NCI-H446 treated with DMSO at 0.1 percent for 48 hours (cell line): ENCODE results near the gene PTPRR.

Source experiments
- DNase-seq: peaks from one replicate; lab custom pipeline; 2025; lab: John Stamatoyannopoulos, UW

Gene PTPRR

DNA sequence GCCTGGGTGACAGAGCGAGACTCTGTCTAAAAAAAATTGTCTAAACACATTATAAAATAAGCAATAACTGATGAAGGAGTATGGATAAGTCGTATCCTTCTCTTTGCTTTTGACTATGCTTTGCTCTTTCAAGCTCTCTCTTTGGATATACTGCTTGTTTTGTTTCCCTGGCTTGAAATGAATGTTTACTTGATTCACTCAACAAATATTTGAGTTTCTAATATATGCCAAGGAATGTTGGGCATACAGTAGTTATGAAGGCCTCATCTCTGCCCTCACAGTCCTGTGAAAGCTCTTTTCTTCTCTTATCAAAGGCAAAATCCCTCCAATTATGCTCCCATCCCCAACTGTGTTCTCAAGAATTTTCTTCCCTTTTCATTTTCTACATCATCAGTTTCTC is 123.5 kb downstream of the PTPRR start:
- no peak for DNase-seq

DNA sequence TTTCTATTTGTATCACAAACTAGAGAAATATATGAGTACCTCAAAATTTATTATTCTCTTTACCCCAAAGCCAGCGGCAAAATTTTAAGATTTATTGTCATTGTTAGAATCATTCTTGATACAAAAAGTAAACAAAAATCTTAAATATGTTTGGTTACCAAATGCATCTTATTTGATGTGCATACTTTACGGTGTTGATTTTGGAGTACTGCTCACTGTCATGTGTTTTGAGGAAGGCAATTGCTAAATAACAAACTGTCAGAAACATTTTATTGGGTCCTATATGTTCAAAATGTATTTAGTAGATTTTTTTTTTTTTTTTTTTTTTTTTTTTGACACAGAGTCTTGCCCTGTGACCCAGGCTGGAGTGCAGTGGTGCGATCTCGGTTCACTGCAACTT is 124.9 kb downstream of the PTPRR start:
- DNase-seq: no peak

DNA sequence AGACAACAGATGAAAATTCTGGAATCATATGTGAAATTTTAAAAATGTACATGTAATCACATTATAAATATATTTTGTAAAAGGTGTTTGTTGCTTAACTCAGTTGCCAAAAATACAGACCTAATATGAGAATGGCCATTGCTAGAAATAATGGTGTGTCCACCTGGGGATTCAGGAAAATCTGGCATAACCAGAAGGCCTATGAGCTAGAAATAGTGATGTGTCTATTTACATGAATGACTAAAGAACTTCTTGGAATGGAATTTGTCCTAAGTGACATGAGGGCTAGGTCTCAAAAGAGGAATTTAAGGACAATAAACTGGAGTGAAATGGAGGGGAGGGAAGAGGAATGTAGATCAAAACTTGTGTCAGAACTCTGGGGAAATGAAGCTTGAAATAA is 126.4 kb downstream of the PTPRR start:
- DNase-seq: no peak

DNA sequence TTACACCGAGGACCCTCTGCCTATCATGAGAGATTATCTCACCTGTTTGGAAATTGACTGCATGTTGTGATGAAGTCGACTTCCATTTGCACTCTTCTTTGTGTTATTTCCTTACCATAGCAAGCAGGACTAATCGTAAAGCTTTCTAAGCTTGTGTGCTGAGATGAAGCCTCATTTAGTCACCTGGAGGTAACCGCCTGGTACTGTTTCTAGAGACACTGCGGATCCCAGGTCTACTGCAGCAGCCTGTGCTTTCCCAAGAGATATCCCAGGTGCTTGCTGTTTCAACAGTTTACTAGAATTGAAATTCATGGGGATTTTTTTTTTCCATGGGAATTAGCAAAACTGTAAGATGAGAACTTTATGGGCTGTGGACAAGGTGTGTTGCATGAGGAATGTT is 131.8 kb downstream of the PTPRR start:
- DNase-seq: no peak

DNA sequence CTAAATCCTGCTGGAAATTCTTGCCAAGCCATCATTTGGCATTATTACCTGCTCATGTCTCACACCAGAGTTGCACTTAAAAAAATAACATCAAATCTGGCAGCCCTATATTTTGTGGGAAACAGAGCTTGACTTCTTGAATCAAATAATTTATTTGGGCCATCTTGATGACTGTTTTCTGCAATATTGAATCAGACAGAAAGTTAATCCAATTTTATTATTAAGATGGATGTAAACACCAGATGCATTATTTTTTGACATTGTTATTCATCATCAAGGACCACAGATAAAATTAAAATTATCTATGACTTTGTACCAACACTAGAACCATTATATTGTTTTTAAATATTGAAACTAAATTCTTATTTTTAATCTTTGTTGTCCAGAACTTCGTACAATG is 132.9 kb downstream of the PTPRR start:
- DNase-seq: no peak

DNA sequence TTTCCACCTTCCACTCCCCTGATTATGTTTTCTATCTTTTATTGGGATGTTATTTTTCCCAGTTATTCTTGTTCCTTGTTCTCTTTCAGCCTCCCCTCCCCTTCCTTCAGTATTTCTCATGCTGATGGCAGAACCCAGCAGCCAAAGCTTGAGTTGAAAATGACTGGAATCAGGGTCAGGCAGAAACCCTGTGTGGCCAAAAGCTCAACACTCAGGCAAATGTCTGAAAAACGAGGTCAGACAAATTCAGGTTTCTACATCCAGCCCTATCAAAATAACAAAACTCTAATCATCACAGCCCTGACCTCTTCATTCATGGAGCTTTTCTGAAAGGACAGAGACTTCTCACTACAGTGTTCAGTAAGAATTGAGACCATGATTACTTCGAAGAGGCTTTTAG is 134.6 kb downstream of the PTPRR start:
- no peak for DNase-seq

DNA sequence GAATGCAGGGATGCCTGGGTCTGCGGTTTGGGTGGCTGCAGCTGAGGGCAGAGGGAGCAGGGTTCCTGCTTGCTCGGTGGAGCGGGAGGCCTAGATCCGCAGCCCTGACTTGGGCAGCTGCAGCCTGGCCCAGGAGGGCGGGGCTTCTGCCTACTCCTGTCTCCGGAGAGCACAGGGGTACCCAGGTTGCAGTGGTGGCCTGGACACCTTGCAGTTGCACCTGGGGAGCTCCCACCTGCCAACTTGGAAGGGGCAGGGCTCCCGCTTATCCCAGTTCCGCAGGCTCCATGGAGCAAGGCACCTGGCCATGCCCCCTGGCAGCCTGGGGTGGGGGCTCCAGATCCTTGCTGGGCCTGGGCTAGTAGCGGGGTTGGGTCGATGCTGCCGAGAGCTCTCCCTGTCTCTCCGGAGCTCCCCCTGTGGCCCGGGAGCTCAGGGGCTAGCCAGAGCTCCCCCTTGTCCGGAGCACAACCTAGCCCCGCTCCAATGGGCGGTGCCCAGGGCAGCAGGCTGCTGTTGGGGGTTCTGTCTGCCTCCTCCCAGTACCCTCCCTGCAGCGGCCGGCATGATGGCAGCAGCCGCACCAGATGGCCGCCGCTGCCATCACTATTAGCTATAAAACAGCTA is 136.4 kb downstream of the PTPRR start:
- no peak for DNase-seq

DNA sequence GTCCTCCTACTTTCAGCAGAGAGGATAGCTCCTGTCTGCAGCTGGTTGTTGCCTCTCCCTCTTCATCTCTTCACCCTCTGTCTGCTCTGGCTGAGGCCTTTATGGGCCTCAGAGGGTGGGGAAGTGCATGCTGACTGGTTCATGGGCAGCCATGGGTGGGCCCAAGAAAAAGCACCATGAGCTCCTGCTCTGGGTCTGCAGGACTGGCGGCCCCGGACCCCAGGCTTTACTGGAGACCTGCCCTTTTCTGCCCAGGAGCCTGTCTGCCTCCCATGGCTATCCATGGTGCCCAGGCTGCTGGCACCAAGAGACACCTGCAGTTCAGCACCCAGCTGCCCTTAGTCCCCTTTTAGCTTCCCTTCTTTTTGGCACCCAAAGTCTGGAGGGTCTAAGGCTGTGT is 137.1 kb downstream of the PTPRR start:
- DNase-seq: no peak

DNA sequence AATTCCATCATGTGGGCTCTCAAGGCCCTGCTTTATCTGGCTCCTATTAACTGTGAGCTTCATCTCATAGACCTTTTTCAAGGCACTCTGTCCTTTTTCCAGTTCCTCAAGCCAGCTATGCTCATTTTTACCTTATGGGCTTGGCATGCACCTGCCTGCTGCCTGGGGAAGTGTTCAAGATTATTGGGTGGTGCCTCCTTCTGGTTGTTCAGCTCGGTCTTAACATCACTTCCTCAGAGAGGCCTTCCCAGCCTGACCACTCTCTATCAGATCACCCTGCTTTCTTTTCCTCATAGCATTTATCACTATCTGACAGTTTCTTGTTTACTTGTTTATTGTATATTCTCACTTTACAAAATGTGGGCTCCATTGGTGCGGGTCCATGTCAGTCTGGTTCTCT is 141.3 kb downstream of the PTPRR start:
- DNase-seq: no peak

DNA sequence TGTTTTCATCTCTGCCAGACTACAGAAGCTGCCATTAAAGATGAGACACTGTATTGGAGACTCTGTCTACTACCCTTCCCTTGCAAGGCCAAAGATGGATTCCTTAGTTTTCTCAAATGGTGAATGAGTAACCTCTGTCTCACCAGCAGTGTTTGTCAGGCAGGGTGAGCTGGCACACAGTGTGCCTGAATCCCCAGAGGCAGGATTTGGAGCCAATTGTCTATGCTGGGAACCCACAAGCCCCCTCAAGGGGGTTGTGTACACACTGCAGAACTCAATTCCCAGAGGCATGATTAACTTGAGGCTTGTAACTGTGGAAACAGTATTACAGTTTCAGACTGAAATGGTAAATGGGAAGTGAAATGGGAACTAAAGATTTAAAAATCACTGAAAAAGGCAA is 146.5 kb downstream of the PTPRR start:
- DNase-seq: no peak

DNA sequence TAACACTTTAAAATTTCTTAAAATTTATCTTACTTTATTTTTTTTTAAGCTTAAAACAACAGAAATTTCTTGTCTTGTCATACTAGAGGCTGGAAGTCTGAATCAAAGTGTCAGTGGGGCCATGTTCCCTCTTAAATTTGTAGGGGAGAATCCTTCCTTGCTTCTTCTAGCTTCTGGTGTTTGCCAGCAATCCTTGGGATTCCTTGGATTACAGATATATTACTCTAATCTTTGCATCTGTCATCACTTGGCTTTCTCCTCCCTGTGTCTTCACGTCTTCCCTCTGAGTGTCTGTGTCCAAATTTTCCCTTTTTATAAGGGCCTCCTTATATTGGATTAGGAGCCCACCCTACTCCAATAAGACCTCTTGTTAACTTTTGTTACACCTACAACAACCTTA is 147.7 kb downstream of the PTPRR start:
- DNase-seq: no peak

DNA sequence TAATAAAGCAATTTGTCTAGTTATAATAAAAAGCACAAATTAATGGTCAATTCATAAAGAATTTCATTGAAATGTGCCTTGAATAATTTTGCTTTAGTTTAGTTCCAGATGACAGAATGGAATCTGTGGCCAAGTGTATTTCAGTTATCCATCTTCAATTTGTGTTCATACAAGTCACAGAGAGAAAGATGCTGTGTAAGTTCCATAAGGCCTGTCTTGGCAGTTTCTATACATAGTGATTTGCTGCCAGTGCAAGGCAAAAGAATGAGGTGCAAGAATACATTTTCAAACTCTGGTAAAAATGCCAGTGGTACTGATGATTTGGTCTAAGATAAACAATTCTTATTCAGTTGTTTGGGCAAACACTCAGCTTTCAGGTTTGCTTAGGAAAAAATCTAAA is 149.0 kb downstream of the PTPRR start:
- no peak for DNase-seq

DNA sequence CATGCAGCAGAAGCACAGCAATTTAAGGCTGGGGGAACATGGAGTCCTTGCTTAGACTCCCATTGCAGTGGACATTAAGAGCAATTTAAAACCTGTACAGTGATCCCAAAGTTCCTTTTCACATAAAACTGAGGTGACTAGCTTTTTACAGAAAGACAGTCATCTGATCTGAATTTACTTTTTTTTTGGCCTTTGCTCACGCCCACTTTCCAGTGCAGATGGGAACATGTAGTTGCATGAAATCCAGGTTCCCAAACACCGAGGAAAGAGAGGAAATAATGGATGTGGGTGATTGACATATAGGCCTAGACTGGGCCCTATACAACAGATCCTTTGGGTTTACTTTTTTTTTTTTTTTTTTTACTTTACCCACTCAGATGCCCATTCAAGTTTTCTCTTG is 156.9 kb downstream of the PTPRR start:
- no peak for DNase-seq

DNA sequence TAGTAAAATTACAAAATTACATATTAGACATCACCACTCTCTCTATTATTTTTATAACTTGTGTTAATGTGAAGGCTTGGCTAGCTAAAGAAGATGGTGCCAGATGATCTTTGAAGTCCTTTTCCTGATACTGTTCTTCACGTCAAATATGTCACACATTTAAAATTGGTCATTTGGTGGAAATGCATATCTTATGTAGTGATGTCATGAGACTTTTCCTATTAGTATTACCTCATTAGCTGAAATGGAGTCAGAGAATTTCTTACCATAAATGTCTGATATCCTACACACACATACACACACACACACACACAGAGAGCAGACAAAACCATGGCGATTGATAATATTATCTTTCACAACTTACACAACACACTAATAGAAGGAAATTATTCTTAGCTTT is 158.5 kb downstream of the PTPRR start:
- DNase-seq: no peak

DNA sequence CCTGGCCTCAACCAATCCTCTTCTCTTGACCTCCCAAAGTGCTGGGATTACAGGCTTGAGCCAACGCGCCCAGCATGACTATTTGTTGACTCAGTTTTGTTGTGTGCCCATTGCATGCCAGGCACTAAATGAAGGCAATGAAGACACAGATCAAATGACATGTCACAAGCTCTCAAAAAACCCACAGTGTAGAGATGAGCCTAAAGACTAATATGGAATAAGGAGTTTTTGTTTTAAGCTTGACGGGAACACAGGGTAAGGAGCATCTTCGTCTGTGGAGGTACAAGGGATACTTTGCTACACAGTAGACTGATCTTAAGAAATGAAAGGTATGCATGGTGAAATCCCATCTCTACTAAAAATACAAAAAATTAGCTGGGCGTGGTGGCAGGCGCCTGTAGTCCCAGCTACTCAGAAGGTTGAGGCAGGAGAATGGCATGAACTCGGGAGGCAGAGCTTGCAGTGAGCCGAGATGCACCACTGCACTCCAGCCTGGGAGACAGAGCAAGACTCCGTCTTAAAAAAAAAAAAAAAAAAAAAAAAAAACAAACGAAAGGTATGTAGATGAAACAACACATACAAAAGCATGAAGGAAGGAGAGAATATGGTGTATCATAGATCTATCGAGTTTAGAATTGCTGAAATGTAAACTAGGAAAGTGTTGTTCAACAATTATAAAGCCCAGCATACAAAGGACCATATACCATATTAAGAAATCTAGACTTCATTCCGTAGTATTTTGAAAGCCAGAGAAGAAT is 161.2 kb downstream of the PTPRR start:
- DNase-seq: no peak

DNA sequence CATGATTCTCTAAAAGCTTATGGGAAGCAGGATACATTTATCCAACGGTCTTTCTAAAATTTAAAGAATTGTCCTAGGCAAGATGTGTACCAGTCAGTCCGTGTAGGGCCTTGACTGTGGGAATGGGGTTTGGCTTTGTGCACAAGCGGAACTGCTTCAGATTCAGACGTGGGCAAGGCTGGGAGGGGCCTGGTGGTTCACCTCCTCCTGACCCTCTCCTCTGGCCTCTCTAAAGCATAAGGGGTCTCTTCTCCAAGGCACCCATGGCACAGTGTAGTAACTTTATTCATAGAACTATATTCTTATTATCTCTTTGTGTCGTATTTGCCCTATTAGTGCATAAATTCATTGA is 162.1 kb downstream of the PTPRR start:
- DNase-seq: no peak

DNA sequence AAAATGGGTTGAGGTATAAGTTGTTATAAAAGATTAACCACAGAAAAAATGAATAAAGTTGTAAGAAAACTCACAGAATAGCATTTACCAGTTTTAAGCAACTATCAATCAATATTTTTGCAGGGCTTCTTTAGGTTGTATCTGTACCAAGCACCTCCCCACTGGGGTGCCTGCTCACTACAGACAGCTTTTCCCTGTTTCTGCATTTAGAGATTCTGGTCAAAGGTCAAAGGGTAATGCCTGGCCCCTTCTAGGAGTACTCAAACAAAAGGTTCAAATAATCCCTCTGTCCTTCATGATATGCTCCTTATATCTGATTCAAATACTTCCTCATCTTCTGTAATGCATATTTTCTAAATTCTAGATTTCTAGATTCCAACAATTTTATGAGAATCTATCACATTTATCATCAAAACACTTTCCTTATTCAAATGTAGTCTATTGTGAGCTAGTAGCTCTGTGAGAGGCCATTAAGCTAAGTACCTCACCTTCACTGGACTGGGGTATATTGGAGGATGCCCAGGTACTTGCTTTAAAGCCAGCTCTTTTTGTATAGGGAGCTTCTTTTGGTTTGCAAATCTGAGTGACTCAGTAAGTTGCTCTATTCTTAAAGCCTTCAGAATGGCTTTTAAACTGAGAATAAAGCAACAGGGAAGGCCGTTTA is 162.6 kb downstream of the PTPRR start:
- no peak for DNase-seq

DNA sequence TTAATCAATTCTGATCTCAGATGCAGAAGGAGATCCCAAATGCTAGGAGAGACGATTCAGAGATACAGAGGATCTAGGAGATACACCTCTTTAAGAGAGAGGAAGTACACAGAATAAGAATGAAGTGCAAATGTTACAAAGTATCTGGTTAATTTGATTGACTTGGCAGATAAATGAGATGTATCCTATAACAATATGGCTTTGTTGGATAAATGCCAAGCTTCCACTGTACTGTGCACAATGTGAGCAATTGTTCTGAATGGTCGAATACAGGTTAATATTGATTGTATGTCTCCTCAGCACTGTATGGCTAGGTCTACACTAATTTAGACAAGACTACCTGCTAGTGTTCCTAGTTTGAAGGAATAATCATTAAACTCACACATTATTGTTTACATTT is 163.7 kb downstream of the PTPRR start:
- no peak for DNase-seq

DNA sequence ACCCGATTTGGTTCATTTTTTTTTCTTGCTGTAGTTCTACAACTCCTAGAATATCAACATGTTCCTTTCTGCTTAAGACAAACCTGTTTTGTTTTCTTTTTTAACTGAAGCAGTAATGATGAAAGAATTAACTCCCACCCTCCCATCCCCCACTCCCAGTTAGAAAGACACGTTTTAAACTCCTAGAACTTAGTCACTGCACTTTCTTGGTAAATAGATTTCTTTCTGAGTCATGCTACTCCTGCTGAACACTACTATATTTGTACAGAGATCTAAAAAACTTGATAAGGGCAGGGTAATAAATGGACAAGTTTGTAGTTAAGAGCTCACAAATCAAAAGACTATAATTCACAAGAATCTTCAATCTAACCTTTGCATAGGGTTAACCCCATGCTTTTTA is 164.4 kb downstream of the PTPRR start:
- no peak for DNase-seq

DNA sequence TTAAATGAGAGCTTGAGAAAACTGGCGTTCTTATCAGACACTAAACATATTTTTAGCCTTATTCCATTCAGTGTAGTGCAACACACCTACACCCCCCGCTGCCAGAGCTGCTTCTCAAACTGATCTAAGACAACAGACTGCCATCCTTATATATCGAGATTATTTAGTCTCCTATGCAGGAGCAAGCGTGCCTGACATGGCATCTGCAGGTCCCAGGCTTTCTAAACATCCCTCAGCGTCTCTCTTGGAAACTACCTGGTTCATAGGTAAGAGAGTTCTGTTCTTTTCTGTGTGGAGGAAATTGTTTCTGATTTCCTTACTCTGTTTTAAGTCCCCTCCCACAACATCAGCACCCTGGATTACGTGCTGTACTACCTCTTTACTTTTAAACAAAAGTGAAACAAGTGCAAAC is 166.2 kb downstream of the PTPRR start:
- DNase-seq: no peak

DNA sequence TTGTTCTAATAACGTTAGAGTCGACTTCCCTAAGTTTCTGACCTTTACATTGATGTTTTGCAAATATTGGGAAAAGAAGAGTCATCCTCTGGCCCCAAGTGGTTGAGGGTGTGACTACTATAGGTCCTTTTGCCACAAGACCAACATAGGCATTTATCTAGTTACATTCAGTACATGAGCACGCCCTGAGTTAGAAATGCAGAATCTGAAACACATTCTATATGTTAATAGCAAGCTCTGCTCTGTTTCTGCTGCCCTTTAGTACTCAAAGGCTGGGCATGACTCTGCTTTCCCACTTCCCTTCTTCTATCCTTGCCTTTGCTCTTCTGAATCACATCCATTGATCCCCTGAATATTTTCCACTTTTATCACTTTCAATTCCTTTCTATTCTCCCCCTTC is 168.2 kb downstream of the PTPRR start:
- no peak for DNase-seq

DNA sequence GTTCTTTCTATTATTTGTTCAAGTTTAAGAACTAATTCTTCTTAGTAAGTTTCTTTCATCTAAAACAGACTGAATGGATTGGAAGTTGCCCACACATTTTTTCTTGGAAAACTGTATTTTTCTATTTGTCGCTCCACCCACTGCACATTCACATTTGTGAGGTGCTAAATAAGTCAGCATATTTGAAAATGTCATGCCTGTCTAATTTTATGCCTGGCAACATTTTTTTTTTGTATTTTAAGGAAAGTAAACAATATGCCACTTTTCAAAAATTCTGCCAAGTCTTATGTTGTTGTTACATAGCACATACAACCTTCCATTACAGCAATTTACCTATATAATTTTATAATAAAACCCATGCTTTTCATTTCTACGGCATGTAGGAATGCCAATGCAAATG is 170.6 kb downstream of the PTPRR start:
- DNase-seq: no peak

DNA sequence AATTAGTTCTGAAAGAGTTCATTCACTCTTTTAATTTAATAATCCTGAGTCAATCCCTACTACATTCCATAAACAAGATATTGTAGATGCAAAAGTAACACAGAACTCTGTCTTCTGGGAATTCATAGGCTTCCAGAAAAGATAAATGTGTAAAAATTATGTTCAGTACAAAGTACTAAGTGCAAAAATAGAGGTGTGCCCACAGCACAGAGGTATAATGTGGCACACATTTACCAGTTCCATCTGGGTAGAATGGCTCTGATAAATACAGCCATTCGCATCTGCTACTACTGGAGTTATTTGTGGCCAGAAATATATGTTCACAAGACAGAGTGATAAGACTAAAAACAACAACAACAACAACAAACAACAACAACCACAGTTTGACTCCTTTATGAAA is 171.7 kb downstream of the PTPRR start:
- DNase-seq: no peak
